GM21737 (cell line): ENCODE results near the gene POU5F2.

ENCODE experiments used
- ATAC-seq: cut with Tn5 transposase; IDR thresholded peaks from one replicate; pipeline ENCODE4 v1.9.1; 2021; ENCODE audit warnings: mild to moderate bottlenecking, moderate library complexity; ENCODE audit not compliant: unreplicated experiment

POU5F2 gene

DNA sequence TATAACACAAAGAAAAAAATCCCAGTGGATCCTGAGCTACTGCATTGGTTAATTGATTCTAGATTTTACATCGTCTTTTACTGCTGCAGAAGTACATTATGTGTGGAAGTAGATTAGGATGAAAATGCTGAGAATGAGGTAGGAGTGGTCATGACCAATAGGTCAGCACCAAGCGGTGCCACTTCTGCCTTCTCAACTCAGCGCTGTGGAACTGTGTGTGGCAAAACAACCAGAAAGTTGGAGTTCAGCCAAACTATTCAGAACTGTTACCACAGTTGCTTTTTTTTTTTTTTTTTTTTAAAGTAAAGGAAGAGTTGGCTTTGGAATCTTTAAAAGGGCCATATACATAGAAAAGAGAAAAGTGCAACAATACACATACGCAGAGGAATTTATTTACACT, 24.2 kb downstream of the POU5F2 start:
- no peak for ATAC-seq

- ATAC-seq, result no peak
Measured at GRCh38 chr5:93716453-93716852, 24.9 kb downstream of the POU5F2 start.

DNA sequence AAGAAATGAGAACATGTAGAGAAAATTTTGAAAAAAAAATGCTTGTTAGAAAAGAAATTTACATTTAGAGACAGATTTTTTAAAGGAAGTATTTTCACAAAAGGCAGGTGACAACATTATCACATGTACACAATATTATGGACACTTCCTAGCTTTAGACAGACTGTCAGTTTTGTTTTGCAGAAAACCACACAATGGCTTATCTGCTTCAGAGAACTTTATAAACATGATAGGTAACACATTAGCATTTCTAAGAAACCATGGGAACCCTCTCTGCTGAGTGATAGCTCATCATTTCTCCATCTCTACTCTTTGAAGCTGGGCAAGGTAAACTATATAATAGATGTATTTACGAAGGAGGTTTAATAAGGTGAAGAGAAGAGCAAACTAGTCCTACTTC, 25.6 kb downstream of the POU5F2 start:
- no peak for ATAC-seq

- ATAC-seq, result no peak
Measured at GRCh38 chr5:93715327-93715726, 26.1 kb downstream of the POU5F2 start.

- ATAC-seq, result no peak
Measured at GRCh38 chr5:93708442-93708841, 33.0 kb downstream of the POU5F2 start.

- ATAC-seq, result no peak
Measured at GRCh38 chr5:93705896-93706295, 35.5 kb downstream of the POU5F2 start.

GRCh38 chr5:93704996-93705395, 36.4 kb downstream of the POU5F2 start:
- no peak for ATAC-seq

DNA sequence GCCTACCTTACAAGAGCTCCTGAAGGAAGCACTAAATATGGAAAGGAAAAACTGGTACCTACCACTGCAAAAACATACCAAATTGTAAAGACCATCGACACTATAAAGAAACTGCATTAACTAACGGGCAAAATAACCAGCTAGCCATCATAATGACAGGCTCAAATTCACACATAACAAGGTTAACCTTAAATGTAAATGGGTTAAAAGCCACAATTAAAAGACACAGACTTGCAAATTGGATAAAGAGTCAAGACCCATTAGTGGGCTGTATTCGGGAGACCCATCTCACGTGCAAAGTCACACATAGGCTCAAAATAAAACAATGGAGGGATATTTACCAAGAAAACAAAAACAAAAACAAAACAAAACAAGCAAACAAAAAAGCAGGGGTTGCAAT, 49.4 kb downstream of the POU5F2 start:
- ATAC-seq, result no peak
